HG03108 (cell line): ENCODE data around the gene MAML3.

Experiments used
- ATAC-seq: cut with Tn5 transposase; IDR thresholded peaks from one replicate; pipeline ENCODE4 v1.9.1; 2021; ENCODE audit warnings: moderate library complexity; ENCODE audit not compliant: unreplicated experiment

MAML3 gene

GRCh38 chr4:139907001-139907809 is 246.8 kb downstream of the MAML3 start:
- ATAC-seq, result no peak

DNA sequence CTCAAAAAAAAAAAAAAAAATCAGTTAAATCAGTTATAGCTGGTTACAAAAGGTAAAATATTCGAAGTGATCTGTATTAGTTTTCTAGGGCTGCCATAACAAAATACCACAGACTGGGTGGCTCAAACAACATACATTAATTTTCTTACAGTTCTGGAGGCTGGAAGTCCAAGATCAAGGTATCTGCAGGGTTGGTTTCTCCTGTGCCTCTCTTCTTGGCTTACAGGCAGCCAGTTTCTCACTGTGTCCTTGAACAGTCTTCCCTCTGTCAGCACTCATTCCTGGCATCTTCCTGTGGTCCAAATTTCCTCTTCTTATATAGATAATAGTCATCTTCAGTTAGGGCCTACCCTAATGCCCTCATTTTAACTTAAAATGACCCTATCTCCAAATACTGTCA is 248.5 kb downstream of the MAML3 start:
- no peak for ATAC-seq

DNA sequence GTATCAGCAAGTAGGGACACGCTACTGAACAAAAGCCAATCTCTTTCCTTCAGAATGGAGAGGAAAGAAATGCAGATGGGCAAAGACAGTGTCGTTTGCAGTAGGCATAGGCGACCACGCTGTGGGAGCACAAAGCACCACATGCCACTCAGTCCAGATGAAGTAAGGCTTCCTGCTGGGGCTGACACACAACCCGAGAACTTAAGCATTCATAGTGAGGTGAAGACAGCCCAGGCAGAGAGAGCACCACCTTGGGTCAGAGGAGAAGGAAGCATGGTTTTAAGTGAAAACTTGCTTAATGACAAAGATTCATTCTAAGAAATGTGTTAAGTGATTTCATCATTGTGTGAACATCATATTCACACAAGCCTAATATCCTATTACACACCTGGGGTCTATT is 249.6 kb downstream of the MAML3 start:
- no peak for ATAC-seq

DNA sequence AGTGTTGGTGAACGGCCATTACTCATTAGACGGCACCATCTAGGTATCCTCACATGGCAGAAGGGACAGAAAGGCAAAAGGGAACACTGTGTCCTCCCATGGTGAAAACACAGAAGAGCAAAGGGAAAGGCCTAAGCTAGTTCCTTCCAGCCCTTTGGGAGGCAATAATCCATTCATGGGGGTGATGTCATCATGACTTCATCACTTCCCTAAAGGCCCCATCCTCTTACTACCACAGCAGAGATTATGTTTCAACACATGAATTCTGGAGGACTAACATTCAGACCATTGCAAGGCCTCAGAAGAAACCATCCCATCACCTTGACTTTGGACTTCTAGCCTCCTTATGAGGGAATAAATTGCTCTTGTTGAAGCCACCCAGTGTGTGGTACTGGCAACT is 250.1 kb downstream of the MAML3 start:
- ATAC-seq, result no peak

DNA sequence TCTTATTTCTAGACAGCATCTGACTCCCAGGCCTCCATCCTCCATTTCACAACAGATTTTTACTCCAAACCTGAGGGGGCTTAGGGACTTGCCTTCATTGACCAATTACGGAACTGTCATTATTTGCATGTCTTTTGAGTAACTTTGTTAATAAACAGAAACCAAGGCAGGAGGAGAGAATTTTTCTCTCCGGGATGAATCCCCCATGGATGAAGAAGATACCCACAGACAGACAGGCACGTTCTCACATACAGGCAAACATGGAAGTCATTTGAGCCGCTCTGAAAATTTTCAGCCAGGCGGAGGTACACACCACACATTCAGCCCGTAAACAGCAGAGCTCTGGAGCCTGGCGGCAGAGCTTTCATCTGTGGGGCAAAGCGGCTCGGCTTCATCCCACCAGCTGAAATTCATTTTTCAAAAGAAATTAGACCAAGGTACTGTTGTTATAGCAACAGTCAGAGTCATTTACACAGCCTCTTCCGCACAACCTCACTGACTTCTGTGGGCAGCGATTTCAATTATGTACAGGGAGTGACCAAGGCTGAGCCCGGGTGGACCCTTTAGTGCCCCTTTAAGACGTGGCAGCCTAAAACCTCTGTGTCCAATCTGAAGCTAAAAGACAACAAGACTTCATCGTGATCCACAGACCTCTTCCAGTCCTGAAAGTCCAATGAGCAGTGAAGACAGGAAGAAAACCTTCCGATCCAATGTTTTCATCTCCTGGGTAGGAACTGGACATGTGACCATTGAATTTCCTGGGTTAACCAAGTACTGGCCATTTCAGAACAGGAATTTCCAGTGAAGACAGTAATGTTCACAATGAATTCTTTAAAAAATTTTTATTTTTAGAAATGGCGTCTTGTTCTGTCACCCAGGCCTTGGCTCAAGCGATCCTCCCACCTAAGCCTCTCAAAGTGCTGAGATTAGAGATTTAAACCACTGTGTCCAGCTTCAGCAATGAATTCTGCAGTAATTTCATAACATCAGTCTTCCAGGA is 251.4 kb downstream of the MAML3 start:
- ATAC-seq, result no peak

GRCh38 chr4:139901531-139902320 is 252.3 kb downstream of the MAML3 start:
- ATAC-seq, result no peak

GRCh38 chr4:139900964-139901376 is 253.0 kb downstream of the MAML3 start:
- ATAC-seq, result no peak

DNA sequence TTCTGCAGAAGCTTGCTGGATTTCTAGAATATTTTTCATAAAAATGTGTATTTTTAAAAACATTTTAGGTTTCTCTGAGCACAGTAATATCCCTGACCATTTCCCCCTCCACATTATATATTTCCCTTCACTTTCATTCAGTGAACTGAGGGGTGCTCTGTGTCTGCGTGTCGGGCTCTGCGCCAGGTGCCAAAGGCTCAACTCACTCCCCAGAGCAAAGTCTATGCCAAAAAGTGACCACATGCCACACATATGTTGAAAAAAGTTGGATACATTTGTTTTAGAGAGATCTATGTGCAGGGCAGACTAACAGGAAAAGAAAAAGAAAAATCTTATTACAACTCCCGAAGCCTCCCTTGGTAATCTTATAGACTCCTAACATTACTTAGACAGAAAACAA is 254.6 kb downstream of the MAML3 start:
- ATAC-seq, result no peak

GRCh38 chr4:139898293-139898692 is 255.7 kb downstream of the MAML3 start:
- no peak for ATAC-seq

GRCh38 chr4:139896091-139896604 is 257.8 kb downstream of the MAML3 start:
- no peak for ATAC-seq

GRCh38 chr4:139893801-139894200 is 260.2 kb downstream of the MAML3 start:
- ATAC-seq, result no peak

DNA sequence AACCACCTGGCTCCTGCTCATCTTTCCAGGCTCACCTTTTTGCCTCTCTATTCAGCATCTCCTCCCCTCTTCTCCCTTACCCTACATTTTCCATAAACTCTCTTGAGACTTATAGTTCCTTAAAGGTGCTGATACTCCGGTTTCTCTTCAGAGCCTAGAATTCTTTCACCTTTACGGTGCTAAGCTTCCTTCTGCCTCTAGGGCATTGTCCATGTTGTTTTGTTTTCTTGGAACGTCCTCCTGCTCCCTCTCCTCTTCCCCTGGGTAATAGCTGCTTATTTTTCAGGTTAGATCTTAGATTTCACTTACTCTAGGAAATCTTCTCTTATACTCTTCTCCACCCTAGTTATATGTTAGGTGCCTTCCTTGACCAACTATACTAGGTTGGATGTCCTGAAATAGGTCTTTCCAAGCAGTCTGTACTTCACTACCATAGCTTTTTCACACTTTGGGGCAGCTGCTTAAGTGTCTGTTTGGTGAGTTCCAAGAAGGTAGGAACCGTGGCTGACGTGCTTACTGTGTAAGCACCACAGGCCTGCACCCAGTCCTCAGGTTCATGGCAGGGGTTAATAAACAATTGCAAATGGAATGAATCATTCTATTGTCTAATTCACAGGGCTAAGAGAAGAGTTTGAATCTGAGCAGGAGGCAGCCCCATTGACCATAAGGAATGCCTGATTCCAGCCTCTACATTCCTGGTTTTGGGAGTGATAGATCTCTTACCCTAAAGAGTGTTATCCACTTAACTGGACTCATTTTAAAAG is 260.8 kb downstream of the MAML3 start:
- ATAC-seq, result no peak

DNA sequence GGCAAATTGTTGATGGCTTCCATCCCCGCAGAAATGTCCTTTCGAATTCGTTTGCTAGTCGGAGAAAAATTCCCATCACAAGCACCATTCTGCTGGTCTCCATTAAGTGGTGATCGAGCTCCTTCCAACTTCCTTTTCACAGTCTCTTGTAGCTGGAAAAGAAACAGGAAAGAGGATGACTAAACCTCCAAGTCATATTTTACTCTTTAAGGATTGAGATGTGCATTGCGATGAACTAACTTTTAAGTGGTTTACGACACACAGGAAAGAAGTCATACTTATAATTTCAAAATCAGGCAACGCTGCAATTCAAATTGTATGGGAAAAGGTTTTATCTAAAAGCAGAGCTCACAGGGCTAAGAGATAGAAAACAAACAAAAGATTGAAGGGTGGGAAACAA is 263.2 kb downstream of the MAML3 start:
- no peak for ATAC-seq

DNA sequence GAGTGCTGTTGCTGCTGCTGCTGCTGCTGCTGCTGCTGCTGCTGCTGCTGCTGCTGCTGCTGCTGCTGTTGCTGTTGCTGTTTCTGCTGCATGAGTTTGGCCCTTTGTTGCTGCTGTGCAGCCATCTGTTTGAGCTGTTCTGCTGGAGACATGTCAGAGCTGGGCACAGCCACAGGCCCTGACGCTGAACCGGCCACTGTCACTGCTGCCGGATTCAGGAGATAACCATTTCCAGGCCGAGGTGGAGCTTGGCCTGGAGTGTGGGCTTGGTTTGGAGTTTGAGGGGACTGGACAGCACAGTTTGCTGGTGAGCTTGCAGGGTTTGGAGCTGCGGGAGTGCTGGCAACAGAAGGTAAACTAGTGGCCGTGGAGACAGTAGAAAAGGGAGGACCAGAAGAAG is 264.1 kb downstream of the MAML3 start:
- no peak for ATAC-seq

DNA sequence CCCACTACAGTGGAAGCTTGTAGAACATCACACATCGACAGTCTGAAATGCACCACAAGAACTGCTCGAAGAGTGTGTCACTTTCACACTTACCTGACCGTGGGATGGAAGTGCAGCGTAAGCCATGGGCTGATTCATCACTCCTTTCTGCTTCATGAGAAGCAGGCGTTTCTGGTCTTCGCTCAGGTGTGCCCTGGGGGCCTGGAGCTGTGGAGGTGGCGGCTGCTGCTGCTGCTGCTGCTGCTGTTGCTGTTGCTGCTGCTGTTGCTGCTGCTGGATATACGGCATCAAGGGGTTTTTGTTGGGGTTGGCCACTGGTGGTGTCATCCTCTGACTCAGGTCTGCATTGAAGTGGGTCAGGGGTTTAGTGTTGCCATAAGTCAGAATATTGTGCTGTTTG is 264.7 kb downstream of the MAML3 start:
- no peak for ATAC-seq

GRCh38 chr4:139887962-139888735 is 265.8 kb downstream of the MAML3 start:
- ATAC-seq, result no peak

DNA sequence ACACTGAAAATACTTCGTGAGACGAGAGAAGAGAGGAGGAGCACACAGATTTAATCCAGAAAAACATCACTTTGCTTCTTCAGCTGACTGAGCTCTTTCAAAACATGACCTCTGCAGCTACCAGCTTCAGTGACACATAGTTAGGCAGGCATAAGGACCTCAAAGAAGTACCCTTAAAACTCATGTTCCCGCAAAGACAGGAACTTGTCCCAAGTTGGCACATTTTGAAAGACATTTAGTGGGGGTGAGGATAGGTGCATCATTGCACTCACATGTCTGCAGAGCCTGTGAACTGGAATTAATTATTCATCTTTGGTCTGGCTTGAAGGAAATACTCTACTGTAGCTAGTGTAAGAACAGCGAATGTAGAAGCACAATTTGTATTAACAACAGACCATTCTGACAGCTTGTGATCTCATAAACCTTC is 266.6 kb downstream of the MAML3 start:
- ATAC-seq, result no peak

- ATAC-seq, result no peak
Measured at GRCh38 chr4:139886798-139887197, 267.2 kb downstream of the MAML3 start.

DNA sequence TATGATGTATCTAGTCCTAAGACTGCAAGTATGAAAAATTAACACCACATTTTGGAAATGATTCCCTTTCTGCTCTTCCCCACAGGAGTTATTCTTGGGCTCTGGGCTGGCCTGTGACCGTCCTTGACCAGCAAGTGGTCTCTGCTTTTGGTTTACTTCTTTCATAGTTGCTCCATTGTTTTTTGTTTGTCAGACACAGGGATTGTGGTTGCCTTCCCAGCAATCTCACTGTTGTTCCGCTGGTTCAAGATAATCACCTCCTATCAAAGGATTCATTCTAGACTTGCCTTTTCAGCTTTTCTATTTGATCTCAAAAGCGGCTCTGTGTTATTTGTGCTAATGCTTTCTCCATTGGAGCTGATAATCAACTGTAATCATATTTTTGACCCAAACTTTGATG is 269.5 kb downstream of the MAML3 start:
- no peak for ATAC-seq
